GM19397 (cell line): Measurements from ENCODE around the gene PREB.
"Not testable (repeated sequence)": the region's sequence is repeated elsewhere in the genome, so short reads cannot be mapped to it uniquely, and the experiment has no call there.

Source experiments
- ATAC-seq: cut with Tn5 transposase; IDR thresholded peaks from one replicate; pipeline ENCODE4 v1.9.1; 2021; ENCODE audit warnings: mild to moderate bottlenecking, moderate library complexity; ENCODE audit not compliant: unreplicated experiment

Gene PREB

DNA sequence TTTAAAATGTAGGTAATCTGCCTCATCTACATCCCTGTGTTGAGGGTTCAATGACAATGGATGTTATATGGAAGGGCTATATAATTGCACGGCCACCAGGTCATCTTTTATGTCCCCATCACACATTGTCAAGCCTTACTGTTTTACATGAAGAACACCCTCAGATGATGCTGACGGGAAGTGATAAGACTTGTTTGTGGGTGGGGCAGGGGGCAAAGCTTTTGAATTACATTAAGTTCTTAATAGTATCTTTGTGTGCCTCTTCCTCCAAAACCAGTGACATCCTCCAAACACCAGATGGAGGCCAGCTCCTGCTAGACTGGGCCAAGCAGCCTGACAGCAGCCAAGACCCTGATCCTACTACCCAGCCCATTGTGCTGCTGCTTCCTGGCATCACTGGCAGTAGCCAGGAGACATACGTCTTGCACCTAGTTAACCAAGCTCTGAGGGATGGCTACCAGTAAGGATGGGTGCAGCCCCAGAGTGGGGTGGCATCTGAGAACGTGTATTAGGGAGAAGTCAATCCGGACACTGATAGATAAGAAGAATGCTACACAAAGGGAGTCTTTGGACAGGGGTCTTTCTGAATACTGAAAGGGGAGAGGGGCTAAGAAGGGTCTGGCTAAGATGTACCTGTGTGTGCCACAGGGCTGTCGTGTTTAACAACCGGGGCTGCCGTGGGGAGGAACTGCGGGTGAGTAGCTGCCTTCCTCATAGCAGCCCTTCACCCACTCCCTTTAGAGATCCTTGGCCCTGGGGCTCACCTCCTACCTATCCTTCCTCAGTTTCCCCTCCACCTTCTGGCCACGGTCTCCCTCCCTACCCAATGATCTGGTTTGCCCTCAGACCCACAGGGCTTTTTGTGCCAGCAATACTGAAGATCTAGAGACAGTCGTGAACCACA, 5.5 kb downstream of the PREB start:
- no peak for ATAC-seq

DNA sequence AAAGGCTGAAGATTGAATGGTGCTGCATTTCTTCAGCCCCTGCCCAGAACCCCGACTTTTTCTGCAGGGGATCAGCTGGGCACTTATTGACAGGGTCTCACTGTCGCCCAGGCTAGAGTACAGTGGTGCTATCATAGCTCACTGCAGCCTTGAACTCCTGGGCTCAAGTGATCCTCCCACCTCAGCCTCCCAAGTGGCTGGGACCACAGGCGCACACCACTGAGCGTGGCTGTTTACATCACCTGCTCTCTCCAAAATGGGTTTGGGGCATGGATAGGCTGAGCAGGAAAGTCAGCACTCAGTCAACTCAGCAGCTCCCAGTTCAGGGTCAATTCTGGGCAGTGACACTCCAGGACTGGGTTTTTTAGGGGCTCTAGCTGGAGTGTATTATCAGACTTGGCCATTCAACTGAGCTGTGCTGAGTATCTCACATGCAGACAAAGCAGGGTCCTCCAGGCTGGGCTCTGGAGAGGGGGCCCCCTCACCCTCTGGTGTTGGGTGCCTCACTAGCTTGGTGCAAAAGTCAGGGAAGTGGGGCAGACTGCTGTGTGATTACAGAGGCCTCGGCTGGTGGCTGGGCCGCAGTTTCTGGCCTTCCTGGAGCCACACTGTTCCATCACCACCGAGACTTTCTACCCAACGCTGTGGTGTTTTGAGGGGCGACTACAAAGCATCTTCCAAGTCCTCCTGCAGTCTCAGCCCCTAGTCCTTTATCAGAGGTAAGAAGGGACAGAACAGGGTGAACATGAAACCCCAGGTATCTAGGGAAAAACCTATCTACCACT, 6.4 kb downstream of the PREB start:
- no peak for ATAC-seq

- ATAC-seq, result no peak
These were observed 8.2 kb downstream of the PREB start for GRCh38 chr2:27126252-27126710.

DNA sequence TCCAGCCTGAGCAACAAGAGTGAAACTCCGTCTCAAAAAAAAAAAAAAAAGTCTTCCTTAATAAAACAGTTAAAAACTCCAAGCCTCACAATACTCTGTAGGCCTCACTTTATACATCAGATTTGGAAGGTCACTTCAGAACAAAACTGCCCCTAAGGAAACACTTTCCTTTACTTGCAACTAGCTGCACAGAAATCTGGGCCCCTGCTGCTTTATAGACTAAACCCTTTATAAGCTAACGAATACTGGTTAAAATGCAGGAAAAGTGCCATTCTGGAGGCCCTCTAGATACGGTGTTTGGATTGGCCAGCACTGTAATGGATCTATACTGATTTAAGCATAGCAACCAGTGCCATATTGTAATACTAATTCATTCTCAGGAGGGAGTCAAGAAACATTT, 9.3 kb downstream of the PREB start:
- ATAC-seq, result no peak

- ATAC-seq, result no peak
These were observed 10.9 kb downstream of the PREB start, which contains the start of gene ABHD1 for GRCh38 chr2:27123302-27124150. Gene ABHD1, plus strand, starts transcription at chr2:27123815. Its CDS starts 134 bp downstream, at chr2:27123949.

- no peak for ATAC-seq
These were observed 11.6 kb downstream of the PREB start for GRCh38 chr2:27122791-27123190.

DNA sequence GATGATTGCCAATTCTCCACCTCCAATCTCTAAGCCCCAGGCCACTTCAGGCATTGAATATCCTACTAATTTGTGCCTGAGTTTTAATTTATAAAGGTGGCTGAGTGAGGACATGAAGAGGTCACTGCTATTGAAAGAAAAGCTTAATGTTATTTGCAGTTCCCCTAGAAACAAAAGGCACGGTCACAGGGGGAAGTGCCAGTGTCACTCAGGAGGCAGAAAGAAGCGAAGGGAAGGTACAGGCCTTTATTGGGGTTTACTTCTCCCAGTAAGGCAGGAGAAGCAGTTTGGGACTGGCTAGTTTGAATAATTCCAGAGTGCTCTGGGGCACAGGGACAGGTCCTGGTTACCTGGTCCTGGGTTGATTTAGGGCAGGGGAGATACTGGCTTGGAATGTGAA, 12.5 kb downstream of the PREB start:
- ATAC-seq, result no peak

GRCh38 chr2:27119330-27119670, 15.1 kb downstream of the PREB start:
- not testable (repeated sequence) for ATAC-seq

DNA sequence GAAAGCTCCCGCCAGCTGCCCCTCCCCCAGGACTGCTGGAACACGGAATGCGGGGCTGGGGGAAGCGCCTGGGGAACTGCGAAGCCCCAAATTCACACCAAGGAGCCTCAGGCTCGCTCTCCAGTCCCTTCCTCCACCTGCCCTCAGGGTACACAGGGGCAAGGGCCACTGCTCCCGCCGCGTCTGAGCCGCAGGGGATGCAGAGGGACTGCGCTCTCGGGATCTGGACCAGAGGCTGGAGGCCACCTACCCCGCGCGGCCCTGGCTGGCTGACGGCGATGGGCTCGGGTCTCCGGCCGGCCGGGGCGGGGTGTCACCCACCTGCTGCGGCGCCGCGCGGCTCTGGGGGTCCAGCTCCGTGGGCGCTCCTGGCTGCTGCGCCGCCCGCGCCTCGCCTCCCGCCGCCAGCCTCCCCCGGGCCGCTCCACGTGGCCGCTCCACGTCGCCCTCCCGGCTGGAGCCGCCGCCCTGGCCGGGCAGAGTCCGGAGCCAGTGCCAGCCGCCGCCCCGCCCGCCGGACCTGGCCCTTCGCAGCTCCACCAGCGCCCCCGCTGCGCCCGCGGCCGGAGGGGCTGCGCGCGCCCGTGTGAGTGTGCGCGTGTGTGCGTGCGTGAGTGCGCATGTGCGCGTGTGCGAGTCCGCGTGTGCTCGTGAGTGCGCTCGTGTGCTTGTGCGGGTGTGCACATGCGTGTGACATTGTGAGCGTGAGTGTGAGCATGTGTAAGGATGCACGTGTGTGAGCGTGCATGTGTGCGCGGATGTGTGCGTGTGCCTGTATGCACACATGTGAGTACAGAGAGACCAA, 15.7 kb downstream of the PREB start, which contains the start of gene CGREF1:
TSS of gene CGREF1 (minus strand) at position 604 of the 805 bp plus-strand sequence. CDS start 14,762 bp downstream, outside the sequence.
- no peak for ATAC-seq

DNA sequence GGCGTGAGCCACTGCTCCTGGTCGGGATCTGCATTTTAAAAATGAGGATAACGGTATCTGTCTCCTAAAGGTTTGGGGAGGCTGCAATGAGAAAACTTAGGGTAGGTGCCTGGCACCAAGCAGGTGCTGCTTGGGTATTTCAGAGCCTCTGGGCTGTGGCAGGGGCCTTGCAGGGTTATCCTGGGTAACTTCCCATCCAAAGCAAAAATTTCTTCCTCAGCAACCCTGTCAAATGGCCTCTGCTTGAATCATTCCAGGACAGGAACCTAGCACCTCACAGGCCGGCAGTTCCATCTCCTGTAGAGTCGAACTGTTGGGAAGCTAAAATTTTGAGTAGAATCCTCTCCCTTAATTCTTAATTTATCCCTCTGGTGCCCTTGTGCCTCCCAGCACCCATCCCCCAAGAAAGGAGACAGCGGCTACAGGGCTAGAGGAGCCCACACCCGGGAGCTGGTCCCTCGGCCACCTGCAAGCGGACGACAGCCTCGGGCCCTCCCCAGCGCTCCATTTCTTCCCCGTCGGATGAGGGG, 16.4 kb downstream of the PREB start:
- ATAC-seq, result no peak

- no peak for ATAC-seq
These were observed 18.9 kb downstream of the PREB start for GRCh38 chr2:27115519-27115918.

GRCh38 chr2:27111392-27112078, 22.9 kb downstream of the PREB start:
- ATAC-seq, result not testable (repeated sequence)

- ATAC-seq, result not testable (repeated sequence)
These were observed 23.7 kb downstream of the PREB start for GRCh38 chr2:27110603-27111352.

GRCh38 chr2:27109083-27109482, 25.4 kb downstream of the PREB start:
- no peak for ATAC-seq

DNA sequence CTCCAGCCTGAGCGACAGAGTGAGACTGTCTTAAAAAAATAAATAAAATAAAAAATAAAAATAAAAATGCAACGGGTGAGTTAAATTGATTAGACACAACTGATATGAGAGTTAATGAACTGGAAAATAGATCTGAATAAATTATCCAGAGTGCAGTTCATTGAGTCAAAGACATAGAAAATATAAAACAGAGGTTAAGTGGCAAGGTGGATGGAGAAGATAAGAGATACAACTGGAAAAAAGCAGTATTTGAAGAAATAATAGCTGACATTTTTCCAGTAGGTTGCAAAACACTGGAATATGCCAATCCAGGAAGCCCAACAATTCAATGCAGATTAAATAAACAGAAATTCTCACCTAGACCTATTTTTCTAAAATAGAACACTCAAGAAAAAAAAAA, 26.2 kb downstream of the PREB start:
- ATAC-seq, result no peak

GRCh38 chr2:27105981-27106380, 28.5 kb downstream of the PREB start:
- no peak for ATAC-seq

- no peak for ATAC-seq
These were observed 32.1 kb downstream of the PREB start for GRCh38 chr2:27102329-27102728.

- no peak for ATAC-seq
These were observed 34.4 kb downstream of the PREB start for GRCh38 chr2:27100036-27100435.
